HepG2 (cell line): ENCODE data around the gene DNAL4. TPM values are rescaled to one million over a fixed set of nuclear protein-coding genes. Genes with fewer than 3 reads are reported as not detected.

Source experiments
- ATAC-seq: fragments of 200-7000 bp; cut with Tn5 transposase; 3 replicates; pipeline ENCODE4 v1.9.1; 2020; ENCODE audit warnings: mild to moderate bottlenecking, moderate library complexity
- BruUV-seq: library from RNA; stranded (reverse); fragments of 400-500 nt; replicated peaks from 2 replicates; lab custom pipeline; 2021; lab: Mats Ljungman, UMichigan
- CTCF ChIA-PET: fragments of 300-600 bp; formaldehyde crosslinking; extraction: SDS; loops from one replicate; lab custom pipeline; 2021; ENCODE audit warnings: low total read pairs, inconsistent platforms, low intra/inter-chr PET ratio; lab: Yijun Ruan, JAX
- POLR2A ChIA-PET: fragments of 350-600 bp; sonication (Branson Sonifier 250); formaldehyde crosslinking; loops from one replicate; lab custom pipeline; 2020; ENCODE audit warnings: antibody characterized with exemption, inconsistent platforms; lab: Yijun Ruan, JAX
- DNase-seq: peaks from one replicate; pipeline ENCODE4 v3.0.0-alpha.2; 2015; ENCODE audit warnings: low spot score
- FAIRE-seq: peaks from 3 replicates; lab custom pipeline; 2011; peaks lifted over from hg19 to GRCh38; lab: Jason Lieb, UNC
- H2AFZ ChIP-seq: one replicate; pipeline ENCODE4 v1.6.1; 2011; ENCODE audit warnings: low read length, inconsistent platforms
- H3K27ac ChIP-seq: fragments of 300-600 bp; 3 replicates; pipeline ENCODE4 v1.8.0; 2011; ENCODE audit warnings: mixed run types, mild to moderate bottlenecking, mixed read lengths, low read length, inconsistent platforms; ENCODE audit not compliant: insufficient read depth; ENCODE audit errors: extremely low read length
- H3K27me3 ChIP-seq, 2 experiments: fragments of 200-600 bp in 1 of 2; 2 replicates in 1 of 2; 3 replicates in 1 of 2; pipeline versions ENCODE4 v1.6.0 to v1.8.0; 2011; ENCODE audit warnings: low read length in 2 of 2, mild to moderate bottlenecking in 2 of 2, moderate library complexity in 2 of 2, inconsistent platforms in 1 of 2; ENCODE audit not compliant: insufficient read depth in 2 of 2, control insufficient read depth in 1 of 2
- H3K36me3 ChIP-seq, 2 experiments: fragments of 200-600 bp in 1 of 2; replicated peaks in 1 of 2; 2 replicates in 1 of 2; 3 replicates in 1 of 2; pipeline versions ENCODE4 v1.5.1 to v1.8.0; 2011; ENCODE audit warnings: low read length in 2 of 2, inconsistent platforms in 1 of 2; ENCODE audit not compliant: insufficient read depth in 2 of 2, control insufficient read depth in 1 of 2
- H3K4me1 ChIP-seq: 2 replicates; pipeline ENCODE4 v1.5.1; 2012; ENCODE audit warnings: low read length, inconsistent platforms; ENCODE audit not compliant: insufficient read depth
- H3K4me2 ChIP-seq: 2 replicates; pipeline ENCODE4 v1.6.0; 2011; ENCODE audit warnings: low read depth, low read length, inconsistent platforms
- H3K4me3 ChIP-seq, 3 experiments: fragments of 200-600 bp in 1 of 3; sonication (generic), shearing (Covaris generic) in 1 of 3; replicated peaks in 1 of 3; 2 replicates each; pipeline ENCODE4 v1.5.1; 2011 to 2016; ENCODE audit warnings: low read length in 3 of 3, inconsistent platforms in 2 of 3, low read depth in 2 of 3, mild to moderate bottlenecking in 2 of 3, control low read depth in 1 of 3, mixed read lengths in 1 of 3; ENCODE audit not compliant: insufficient read depth in 1 of 3
- H3K79me2 ChIP-seq: one replicate; pipeline ENCODE4 v1.6.1; 2011; ENCODE audit warnings: low read length, inconsistent platforms; ENCODE audit not compliant: insufficient read depth
- H3K9ac ChIP-seq: 2 replicates; pipeline ENCODE4 v1.6.0; 2011; ENCODE audit warnings: mild to moderate bottlenecking, low read depth, low read length, inconsistent platforms; ENCODE audit not compliant: insufficient read depth
- H3K9me3 ChIP-seq: 2 replicates; pipeline ENCODE4 v1.5.1; 2012; ENCODE audit warnings: mild to moderate bottlenecking, low read length
- H4K20me1 ChIP-seq: 2 replicates; pipeline ENCODE4 v1.6.0; 2011; ENCODE audit warnings: inconsistent platforms, mild to moderate bottlenecking, low read length, moderate library complexity; ENCODE audit not compliant: insufficient read depth
- HNRNPL ChIP-seq: fragments of 200-400 bp; formaldehyde crosslinking; IDR thresholded peaks from 2 replicates; pipeline ENCODE4 v1.6.1; 2017; ENCODE audit warnings: mild to moderate bottlenecking, low read depth, low read length
- KMT2B ChIP-seq: IDR thresholded peaks from 2 replicates; pipeline ENCODE4 v1.6.1; 2016; ENCODE audit warnings: missing genetic modification reagents, missing compliant biosample characterization
- TRAFD1 ChIP-seq: sonication (generic); formaldehyde crosslinking; IDR thresholded peaks from 2 replicates; pipeline ENCODE4 v1.5.1; 2020; ENCODE audit warnings: missing genetic modification reagents, mild to moderate bottlenecking, borderline replicate concordance
- ZNF687 ChIP-seq: sonication (generic); formaldehyde crosslinking; IDR thresholded peaks from 2 replicates; pipeline ENCODE4 v1.5.1; 2020; ENCODE audit warnings: mild to moderate bottlenecking, missing genetic modification reagents, moderate library complexity
- WGBS: methylation state at CpG from one replicate; pipeline ENCODE4 v1.1.6; 2017; ENCODE audit warnings: low lambda C conversion rate; 5-methylcytosine and 5-hydroxymethylcytosine counted together
- in situ Hi-C: cut with HindIII; loops from 2 replicates; pipeline ENCODE4 v1.10.0; 2017; ENCODE audit warnings: low pct_unique_long_range_greater_than_20kb; ENCODE audit not compliant: extremely low pct_ligation_motif_present
- intact Hi-C: fragments of 100-400 bp; cut with micrococcal nuclease; formaldehyde crosslinking; loops from one replicate; pipeline ENCODE4 v1.10.0; 2022; ENCODE audit not compliant: unreplicated experiment
- polyA plus RNA-seq, 8 experiments: library from polyadenylated mRNA; depleted of rRNA in 3 of 8; stranded (reverse) in 7 of 8; unstranded in 1 of 8; fragments of >200 nt; fragmentation: Illumina TruSeq in 4 of 8; extraction: Trizol in 4 of 8; gene quantifications; 2 replicates each; pipeline versions ENCODE4 v1.2.1 to v1.2.3, GENCODE V29; 2011 to 2016; ENCODE audit warnings: low read depth in 4 of 8, missing spikeins in 1 of 8, mixed read lengths in 1 of 8; ENCODE audit not compliant: insufficient read depth in 1 of 8
- total RNA-seq, 5 experiments: library from RNA; depleted of rRNA; stranded (reverse); fragments of >200 nt; fragmentation: Illumina TruSeq; extraction: Trizol; gene quantifications; 2 replicates each; pipeline ENCODE4 v1.2.3, GENCODE V29; 2016; ENCODE audit warnings: low read depth in 1 of 5

The DNAL4 gene
- total and polyA plus RNA-seq, 2 of the 13 experiments (the other 11 are each of a cell fraction or from before 2014, with no cell fraction given): 8.0 to 10.7 TPM

GRCh38 chr22:38762551-38762983 is 31.4 kb downstream of the DNAL4 start:
- no peak overlapping the region for H3K27ac ChIP-seq
- H3K79me2 ChIP-seq: no peaks in the 10 kb centered on the region
- peaks cover 75% of the 10 kb centered on the region for H3K4me1 ChIP-seq
- ATAC-seq: no peak
- ChIA-PET POLR2A (no interaction called here), CTCF (no interaction called here)
- TF ChIP-seq HNRNPL: 0 out of 2 replicates have a peak, but pooled peaks have one; percentile 34
- peak; percentile 26; the same call in 1 of the 2 replicates for TF ChIP-seq ZNF687 (CRISPR knock-in tag)
- TF ChIP-seq TRAFD1 (CRISPR knock-in tag): no peak
- no peak for TF ChIP-seq KMT2B
- 6% methylated on average over 10 of the region's 11 CpGs for WGBS
- peaks cover 1 to 19% of the 10 kb centered on the region in 2 experiments; a peak in 4 of 5 replicates for H3K27me3 ChIP-seq
- no peak for FAIRE-seq
- H3K4me3 ChIP-seq: no peak overlapping the region
- H4K20me1 ChIP-seq: no peaks in the 10 kb centered on the region
- intact Hi-C loops (loop anchor here (10.0 kb wide), 2 partner anchors 82 to 242 kb away; partner anchors contain the start of gene NPTXR), in situ Hi-C loops (no loop called here)
- H3K36me3 ChIP-seq: no peaks in the 10 kb centered on the region
- no peak for DNase-seq
- no peaks in the 10 kb centered on the region for H3K9me3 ChIP-seq
- no TSS peak for BruUV-seq
- no peak overlapping the region for H2AFZ ChIP-seq
- H3K9ac ChIP-seq: no peak overlapping the region
- H3K4me2 ChIP-seq: peak overlapping the region; percentile 42; the same call in 1 of the 2 replicates
